Liver (tissue), 3 donors: ENCODE measurements around the gene MEGF11.

ENCODE experiments used
- EGR1 ChIP-seq, 2 donors: IDR thresholded peaks; 2 replicates each; pipeline ENCODE4 v1.6.1; 2016 to 2018; ENCODE audit warnings: antibody characterized with exemption in 2 of 2, low read depth in 2 of 2
- FOXA1 ChIP-seq: IDR thresholded peaks from 2 replicates; pipeline ENCODE4 v1.6.1; 2016; ENCODE audit warnings: antibody characterized with exemption
- GABPA ChIP-seq, 2 donors: IDR thresholded peaks in 1 of 2; conservative IDR thresholded peaks in 1 of 2; 2 replicates each; pipeline ENCODE4 v1.6.1; 2016; ENCODE audit warnings: antibody characterized with exemption in 2 of 2, mild to moderate bottlenecking in 1 of 2, moderate library complexity in 1 of 2
- HNF4A ChIP-seq, 2 donors: conservative IDR thresholded peaks; 2 replicates each; pipeline ENCODE4 v1.6.1; 2016; ENCODE audit warnings: antibody characterized with exemption in 2 of 2, mild to moderate bottlenecking in 2 of 2
- HNF4G ChIP-seq: IDR thresholded peaks from 2 replicates; pipeline ENCODE4 v1.6.1; 2016; ENCODE audit warnings: antibody characterized with exemption
- JUND ChIP-seq, 2 donors: IDR thresholded peaks; 2 replicates each; pipeline ENCODE4 v1.6.1; 2016; ENCODE audit warnings: antibody characterized with exemption in 2 of 2
- RAD21 ChIP-seq, 2 donors: IDR thresholded peaks; 2 replicates each; pipeline ENCODE4 v1.6.1; 2016; ENCODE audit warnings: antibody characterized with exemption in 2 of 2, mild to moderate bottlenecking in 2 of 2
- SP1 ChIP-seq: IDR thresholded peaks from 2 replicates; pipeline ENCODE4 v1.6.1; 2018; ENCODE audit warnings: antibody characterized with exemption, mild to moderate bottlenecking
- TAF1 ChIP-seq: conservative IDR thresholded peaks from 2 replicates; pipeline ENCODE4 v1.6.1; 2016; ENCODE audit warnings: antibody characterized with exemption, mild to moderate bottlenecking
- YY1 ChIP-seq: IDR thresholded peaks from 2 replicates; pipeline ENCODE4 v1.6.1; 2016; ENCODE audit warnings: antibody characterized with exemption, mild to moderate bottlenecking
- TF ChIP-seq, protein P1 (sequence below): fragments of 150-350 bp; IDR thresholded peaks from 2 replicates; pipeline ENCODE4 v1.5.1; 2017; ENCODE audit warnings: improper control_type of control experiment, low read depth, low read length; ENCODE audit not compliant: missing input control
- TF ChIP-seq, protein P2 (sequence below): IDR thresholded peaks from 2 replicates; pipeline ENCODE4 v1.6.1; 2016; ENCODE audit warnings: antibody characterized with exemption
- TF ChIP-seq, protein P3 (sequence below): IDR thresholded peaks from 2 replicates; pipeline ENCODE4 v1.6.1; 2016; ENCODE audit warnings: antibody characterized with exemption
- TF ChIP-seq, protein P4 (sequence below): IDR thresholded peaks from 2 replicates; pipeline ENCODE4 v1.6.1; 2016; ENCODE audit warnings: antibody characterized with exemption, mild to moderate bottlenecking
- donor health status: healthy.
- donor health status: healthy.

DNA sequence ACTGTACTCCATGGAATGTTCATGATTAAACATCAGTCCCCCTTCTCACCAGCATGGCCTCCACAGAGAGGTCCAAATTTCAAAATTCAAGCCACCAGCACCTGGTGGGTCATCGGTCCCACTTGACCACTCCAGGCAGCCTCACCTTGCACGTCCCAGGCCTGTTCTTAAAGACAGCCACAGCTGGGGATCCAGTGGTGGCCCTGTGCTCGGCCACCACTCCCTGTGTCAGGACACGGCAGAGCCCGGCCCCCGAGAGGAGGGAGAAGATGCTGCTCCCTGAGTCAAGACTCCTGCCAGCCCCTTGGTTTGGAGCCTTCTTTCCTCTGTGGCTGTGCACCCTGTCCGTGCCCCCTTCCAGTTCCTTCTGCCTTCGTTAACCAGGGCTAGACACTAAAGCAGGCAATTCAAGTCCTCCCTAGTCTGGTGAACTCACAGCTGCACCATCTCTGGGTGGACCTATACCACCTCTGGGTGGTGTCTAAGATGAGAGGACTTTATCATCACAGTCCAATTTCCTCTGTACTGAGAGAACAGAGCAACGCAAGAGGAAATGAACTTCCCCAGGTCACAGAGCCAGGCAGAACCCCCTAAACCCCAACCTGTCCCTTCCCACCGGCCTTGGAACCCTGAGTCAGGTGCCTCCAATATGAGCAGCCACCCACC lies 97.1 kb downstream of the MEGF11 start:
- TF ChIP-seq, protein P1, sequence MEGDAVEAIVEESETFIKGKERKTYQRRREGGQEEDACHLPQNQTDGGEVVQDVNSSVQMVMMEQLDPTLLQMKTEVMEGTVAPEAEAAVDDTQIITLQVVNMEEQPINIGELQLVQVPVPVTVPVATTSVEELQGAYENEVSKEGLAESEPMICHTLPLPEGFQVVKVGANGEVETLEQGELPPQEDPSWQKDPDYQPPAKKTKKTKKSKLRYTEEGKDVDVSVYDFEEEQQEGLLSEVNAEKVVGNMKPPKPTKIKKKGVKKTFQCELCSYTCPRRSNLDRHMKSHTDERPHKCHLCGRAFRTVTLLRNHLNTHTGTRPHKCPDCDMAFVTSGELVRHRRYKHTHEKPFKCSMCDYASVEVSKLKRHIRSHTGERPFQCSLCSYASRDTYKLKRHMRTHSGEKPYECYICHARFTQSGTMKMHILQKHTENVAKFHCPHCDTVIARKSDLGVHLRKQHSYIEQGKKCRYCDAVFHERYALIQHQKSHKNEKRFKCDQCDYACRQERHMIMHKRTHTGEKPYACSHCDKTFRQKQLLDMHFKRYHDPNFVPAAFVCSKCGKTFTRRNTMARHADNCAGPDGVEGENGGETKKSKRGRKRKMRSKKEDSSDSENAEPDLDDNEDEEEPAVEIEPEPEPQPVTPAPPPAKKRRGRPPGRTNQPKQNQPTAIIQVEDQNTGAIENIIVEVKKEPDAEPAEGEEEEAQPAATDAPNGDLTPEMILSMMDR: no peak
- TF ChIP-seq, protein P2, sequence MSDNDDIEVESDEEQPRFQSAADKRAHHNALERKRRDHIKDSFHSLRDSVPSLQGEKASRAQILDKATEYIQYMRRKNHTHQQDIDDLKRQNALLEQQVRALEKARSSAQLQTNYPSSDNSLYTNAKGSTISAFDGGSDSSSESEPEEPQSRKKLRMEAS: no peak
- TF ChIP-seq EGR1 (IDR thresholded peaks at IDR 0.05; ENCODE audit: low read depth in 2 of 2) (no peak), HNF4A (conservative IDR thresholded peaks at IDR 0.05) (no peak), TAF1 (no peak), HNF4G (no peak), YY1 (no peak), GABPA (IDR thresholded peaks at IDR 0.05 in 1 of 2, conservative IDR thresholded peaks at IDR 0.05 in 1 of 2) (no peak), RAD21 (IDR thresholded peaks at IDR 0.05) (no peak), FOXA1 (no peak), JUND (IDR thresholded peaks at IDR 0.05) (no peak), SP1 (no peak)
- TF ChIP-seq, protein P3, sequence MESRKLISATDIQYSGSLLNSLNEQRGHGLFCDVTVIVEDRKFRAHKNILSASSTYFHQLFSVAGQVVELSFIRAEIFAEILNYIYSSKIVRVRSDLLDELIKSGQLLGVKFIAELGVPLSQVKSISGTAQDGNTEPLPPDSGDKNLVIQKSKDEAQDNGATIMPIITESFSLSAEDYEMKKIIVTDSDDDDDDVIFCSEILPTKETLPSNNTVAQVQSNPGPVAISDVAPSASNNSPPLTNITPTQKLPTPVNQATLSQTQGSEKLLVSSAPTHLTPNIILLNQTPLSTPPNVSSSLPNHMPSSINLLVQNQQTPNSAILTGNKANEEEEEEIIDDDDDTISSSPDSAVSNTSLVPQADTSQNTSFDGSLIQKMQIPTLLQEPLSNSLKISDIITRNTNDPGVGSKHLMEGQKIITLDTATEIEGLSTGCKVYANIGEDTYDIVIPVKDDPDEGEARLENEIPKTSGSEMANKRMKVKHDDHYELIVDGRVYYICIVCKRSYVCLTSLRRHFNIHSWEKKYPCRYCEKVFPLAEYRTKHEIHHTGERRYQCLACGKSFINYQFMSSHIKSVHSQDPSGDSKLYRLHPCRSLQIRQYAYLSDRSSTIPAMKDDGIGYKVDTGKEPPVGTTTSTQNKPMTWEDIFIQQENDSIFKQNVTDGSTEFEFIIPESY: no peak
- TF ChIP-seq, protein P4, sequence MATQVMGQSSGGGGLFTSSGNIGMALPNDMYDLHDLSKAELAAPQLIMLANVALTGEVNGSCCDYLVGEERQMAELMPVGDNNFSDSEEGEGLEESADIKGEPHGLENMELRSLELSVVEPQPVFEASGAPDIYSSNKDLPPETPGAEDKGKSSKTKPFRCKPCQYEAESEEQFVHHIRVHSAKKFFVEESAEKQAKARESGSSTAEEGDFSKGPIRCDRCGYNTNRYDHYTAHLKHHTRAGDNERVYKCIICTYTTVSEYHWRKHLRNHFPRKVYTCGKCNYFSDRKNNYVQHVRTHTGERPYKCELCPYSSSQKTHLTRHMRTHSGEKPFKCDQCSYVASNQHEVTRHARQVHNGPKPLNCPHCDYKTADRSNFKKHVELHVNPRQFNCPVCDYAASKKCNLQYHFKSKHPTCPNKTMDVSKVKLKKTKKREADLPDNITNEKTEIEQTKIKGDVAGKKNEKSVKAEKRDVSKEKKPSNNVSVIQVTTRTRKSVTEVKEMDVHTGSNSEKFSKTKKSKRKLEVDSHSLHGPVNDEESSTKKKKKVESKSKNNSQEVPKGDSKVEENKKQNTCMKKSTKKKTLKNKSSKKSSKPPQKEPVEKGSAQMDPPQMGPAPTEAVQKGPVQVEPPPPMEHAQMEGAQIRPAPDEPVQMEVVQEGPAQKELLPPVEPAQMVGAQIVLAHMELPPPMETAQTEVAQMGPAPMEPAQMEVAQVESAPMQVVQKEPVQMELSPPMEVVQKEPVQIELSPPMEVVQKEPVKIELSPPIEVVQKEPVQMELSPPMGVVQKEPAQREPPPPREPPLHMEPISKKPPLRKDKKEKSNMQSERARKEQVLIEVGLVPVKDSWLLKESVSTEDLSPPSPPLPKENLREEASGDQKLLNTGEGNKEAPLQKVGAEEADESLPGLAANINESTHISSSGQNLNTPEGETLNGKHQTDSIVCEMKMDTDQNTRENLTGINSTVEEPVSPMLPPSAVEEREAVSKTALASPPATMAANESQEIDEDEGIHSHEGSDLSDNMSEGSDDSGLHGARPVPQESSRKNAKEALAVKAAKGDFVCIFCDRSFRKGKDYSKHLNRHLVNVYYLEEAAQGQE: no peak
